IMR-90 (cell line): Measurements from ENCODE around the gene RAB31. TPM values are rescaled to one million over a fixed set of nuclear protein-coding genes. Genes with fewer than 3 reads are reported as not detected.

Source experiments
- ATAC-seq: fragments of 200-7000 bp; cut with Tn5 transposase; 2 replicates; pipeline ENCODE4 v1.9.1; 2020; ENCODE audit warnings: low read depth, mild to moderate bottlenecking, moderate library complexity
- BruUV-seq: library from RNA; stranded (reverse); fragments of 400-500 nt; replicated peaks from 2 replicates; lab custom pipeline; 2021; lab: Mats Ljungman, UMichigan
- CTCF ChIA-PET: fragments of 300-600 bp; formaldehyde crosslinking; extraction: SDS; loops from one replicate; lab custom pipeline; 2021; ENCODE audit warnings: antibody characterized with exemption; lab: Yijun Ruan, JAX
- POLR2A ChIA-PET: fragments of 300-600 bp; sonication (Branson Sonifier 250); formaldehyde crosslinking; loops from one replicate; lab custom pipeline; 2022; ENCODE audit warnings: antibody characterized with exemption; ENCODE audit not compliant: unreplicated experiment; lab: Charles Lee
- DNase-seq: peaks from one replicate; pipeline ENCODE4 v3.0.0; 2013
- H2AFZ ChIP-seq: replicated peaks from 2 replicates; pipeline ENCODE3; 2013; ENCODE audit warnings: low read length, mild to moderate bottlenecking; ENCODE audit not compliant: poor library complexity
- H2AK5ac ChIP-seq: 2 replicates; pipeline ENCODE4 v1.6.1; 2013; ENCODE audit warnings: low read depth, low read length, inconsistent platforms
- H2AK9ac ChIP-seq: replicated peaks from 2 replicates; pipeline ENCODE3; 2013; ENCODE audit warnings: mild to moderate bottlenecking, low read depth, low read length, moderate library complexity; ENCODE audit not compliant: poor library complexity
- H2BK120ac ChIP-seq: 2 replicates; pipeline ENCODE4 v1.6.1; 2013; ENCODE audit warnings: low read depth, low read length, inconsistent platforms
- H2BK15ac ChIP-seq: 3 replicates; pipeline ENCODE4 v1.6.1; 2013; ENCODE audit warnings: low read depth, low read length, inconsistent platforms
- H2BK20ac ChIP-seq: 2 replicates; pipeline ENCODE4 v1.6.1; 2013; ENCODE audit warnings: low read depth, mild to moderate bottlenecking, inconsistent platforms, low read length, moderate library complexity
- H2BK5ac ChIP-seq: 2 replicates; pipeline ENCODE4 v1.6.1; 2013; ENCODE audit warnings: mild to moderate bottlenecking, low read depth, low read length, inconsistent platforms; ENCODE audit not compliant: poor library complexity, severe bottlenecking
- H3K14ac ChIP-seq: replicated peaks from 2 replicates; pipeline ENCODE4 v1.6.1; 2013; ENCODE audit warnings: low read depth, low read length, inconsistent platforms
- H3K18ac ChIP-seq: 2 replicates; pipeline ENCODE4 v1.6.1; 2013; ENCODE audit warnings: low read depth, low read length, control low read depth
- H3K23ac ChIP-seq: 2 replicates; pipeline ENCODE4 v1.6.1; 2013; ENCODE audit warnings: low read depth, low read length, inconsistent platforms
- H3K27ac ChIP-seq: 2 replicates; pipeline ENCODE4 v1.5.1; 2013; ENCODE audit warnings: mild to moderate bottlenecking, control low read depth, low read length; ENCODE audit not compliant: insufficient read depth
- H3K27me3 ChIP-seq: 2 replicates; pipeline ENCODE4 v1.6.1; 2013; ENCODE audit warnings: low read length; ENCODE audit not compliant: control insufficient read depth, insufficient read depth
- H3K36me3 ChIP-seq: 2 replicates; pipeline ENCODE4 v1.6.1; 2013; ENCODE audit warnings: low read length, mixed read lengths; ENCODE audit not compliant: control insufficient read depth, insufficient read depth
- H3K4ac ChIP-seq: 2 replicates; pipeline ENCODE4 v1.6.1; 2013; ENCODE audit warnings: low read depth, low read length, inconsistent platforms
- H3K4me1 ChIP-seq: 2 replicates; pipeline ENCODE4 v1.6.1; 2013; ENCODE audit warnings: low read length, mixed read lengths; ENCODE audit not compliant: control insufficient read depth, insufficient read depth
- H3K4me2 ChIP-seq: 2 replicates; pipeline ENCODE4 v1.6.1; 2013; ENCODE audit warnings: low read depth, mild to moderate bottlenecking, control low read depth, low read length, moderate library complexity
- H3K4me3 ChIP-seq: 2 replicates; pipeline ENCODE4 v1.5.1; 2013; ENCODE audit warnings: low read depth, mild to moderate bottlenecking, control low read depth, low read length, moderate library complexity; ENCODE audit not compliant: insufficient read depth
- H3K56ac ChIP-seq: 2 replicates; pipeline ENCODE4 v1.6.1; 2013; ENCODE audit warnings: low read length, inconsistent platforms; ENCODE audit not compliant: insufficient read depth; ENCODE audit errors: extremely low read depth
- H3K79me1 ChIP-seq, 2 experiments: 2 replicates each; pipeline ENCODE4 v1.6.1; 2013; ENCODE audit warnings: low read length in 2 of 2, inconsistent platforms in 1 of 2, low read depth in 1 of 2
- H3K9ac ChIP-seq: 2 replicates; pipeline ENCODE4 v1.6.1; 2013; ENCODE audit warnings: low read depth, low read length, control low read depth
- H3K9me1 ChIP-seq: 2 replicates; pipeline ENCODE4 v1.6.1; 2013; ENCODE audit warnings: low read length, inconsistent platforms; ENCODE audit not compliant: insufficient read depth
- H3K9me3 ChIP-seq: 2 replicates; pipeline ENCODE4 v1.6.1; 2013; ENCODE audit warnings: low read length; ENCODE audit not compliant: control insufficient read depth, insufficient read depth
- H4K20me1 ChIP-seq: 2 replicates; pipeline ENCODE4 v1.6.1; 2013; ENCODE audit warnings: low read length, inconsistent platforms; ENCODE audit not compliant: insufficient read depth
- H4K5ac ChIP-seq: 2 replicates; pipeline ENCODE4 v1.6.1; 2013; ENCODE audit warnings: mild to moderate bottlenecking, low read depth, low read length, control low read depth
- H4K8ac ChIP-seq, 2 experiments: 2 replicates each; pipeline ENCODE4 v1.6.1; 2013; ENCODE audit warnings: low read depth in 2 of 2, low read length in 2 of 2, control low read depth in 1 of 2, inconsistent platforms in 1 of 2
- H4K91ac ChIP-seq: 2 replicates; pipeline ENCODE4 v1.6.1; 2013; ENCODE audit warnings: low read depth, low read length, inconsistent platforms; ENCODE audit not compliant: insufficient read depth
- CHD1 ChIP-seq: IDR thresholded peaks from 2 replicates; pipeline ENCODE4 v1.6.1; 2012; ENCODE audit warnings: low read depth, low read length, improper control_type of control experiment
- ELK1 ChIP-seq: fragments of 150-350 bp; IDR thresholded peaks from 2 replicates; pipeline ENCODE4 v1.6.1; 2016; ENCODE audit warnings: low read depth, mild to moderate bottlenecking, low read length, moderate library complexity, borderline replicate concordance
- MAFK ChIP-seq: IDR thresholded peaks from 2 replicates; pipeline ENCODE4 v1.6.1; 2012; ENCODE audit warnings: low read depth, low read length, improper control_type of control experiment
- POLR2A ChIP-seq: IDR thresholded peaks from 2 replicates; pipeline ENCODE4 v1.6.1; 2012; ENCODE audit warnings: mild to moderate bottlenecking, low read depth, low read length
- RAD21 ChIP-seq: IDR thresholded peaks from 2 replicates; pipeline ENCODE4 v1.6.1; 2012; ENCODE audit warnings: low read length, improper control_type of control experiment
- RCOR1 ChIP-seq: IDR thresholded peaks from 2 replicates; pipeline ENCODE4 v1.6.1; 2012; ENCODE audit warnings: mild to moderate bottlenecking, low read length, improper control_type of control experiment; ENCODE audit not compliant: insufficient replicate concordance
- WGBS, 2 experiments: methylation state at CpG; one replicate each; pipeline versions ENCODE4 v1.1.5 to v1.1.7; 2013; ENCODE audit warnings: missing lambda C conversion rate in 2 of 2; ENCODE audit not compliant: insufficient read length in 1 of 2; ENCODE audit errors: extremely low coverage in 2 of 2; 5-methylcytosine and 5-hydroxymethylcytosine counted together
- dilution Hi-C: fragments of 300-500 bp; cut with HindIII; formaldehyde crosslinking; loops from one replicate; pipeline ENCODE4 v1.14.3; 2018; ENCODE audit warnings: low sequenced_read_pairs; ENCODE audit not compliant: unreplicated experiment
- in situ Hi-C: fragments of 300-500 bp; cut with MboI; formaldehyde crosslinking; loops from 3 replicates; pipeline ENCODE4 v1.14.3; 2019; ENCODE audit warnings: low sequenced_read_pairs, inconsistent platforms, mixed read lengths
- intact Hi-C: fragments of 100-400 bp; cut with micrococcal nuclease; formaldehyde crosslinking; loops from 2 replicates; pipeline ENCODE4 v1.10.0; 2022
- polyA plus RNA-seq, 3 experiments: library from polyadenylated mRNA; depleted of rRNA; stranded (reverse); fragments of >200 nt; gene quantifications; 2 replicates each; pipeline ENCODE4 v1.2.3, GENCODE V29; 2012; ENCODE audit warnings: low replicate concordance in 1 of 3
- total RNA-seq: library from RNA; depleted of rRNA; stranded (reverse); fragments of >200 nt; gene quantifications from 2 replicates; pipeline ENCODE4 v1.2.3, GENCODE V29; 2012

The RAB31 gene
- total and polyA plus RNA-seq, 2 of the 4 experiments (the other 2 are of a cell fraction): 13.8 to 26.9 TPM

GRCh38 chr18:9701609-9702349 is 6.3 kb upstream of the RAB31 start (continued):
- no peak for TF ChIP-seq CHD1

GRCh38 chr18:9704233-9705118 is 3.6 kb upstream of the RAB31 start:
- Histone ChIP-seq H3K4ac (no peak overlapping the region), H3K27me3 (no peaks in the 10 kb centered on the region), H3K27ac (no peak overlapping the region), H4K91ac (no peak overlapping the region), H2BK120ac (no peak overlapping the region), H2BK5ac (no peak overlapping the region), H3K14ac (no peak overlapping the region; the same call in 1 of the 2 replicates), H3K9me1 (peaks cover 7% of the 10 kb centered on the region), H3K79me1 (peaks cover 0 to 15% of the 10 kb centered on the region in 2 experiments; a peak in 2 of 4 replicates), H4K8ac (no peak overlapping the region), H2BK20ac (no peak overlapping the region), H3K4me2 (no peak overlapping the region), H2AK9ac (no peak overlapping the region), H2BK15ac (peak overlapping the region; percentile 30; the same call in 2 of the 3 replicates), H2AFZ (no peak overlapping the region), H4K5ac (no peak overlapping the region; the same call in 1 of the 2 replicates), H3K4me3 (no peak overlapping the region), H3K9ac (no peak overlapping the region), H3K36me3 (no peaks in the 10 kb centered on the region), H2AK5ac (peak overlapping the region; percentile 25), H3K56ac (no peak overlapping the region), H3K23ac (0 out of 2 replicates have a peak overlapping the region, but pooled peaks have one; percentile 28), H3K9me3 (no peaks in the 10 kb centered on the region), H3K4me1 (peaks cover 21% of the 10 kb centered on the region), H3K18ac (no peak overlapping the region; the same call in 1 of the 2 replicates), H4K20me1 (0 out of 2 replicates have a peak, but pooled peaks cover 1% of the 10 kb centered on the region)
- no peak for TF ChIP-seq MAFK
- no peak for TF ChIP-seq POLR2A
- no peak for TF ChIP-seq RAD21
- no peak for TF ChIP-seq CHD1
- no peak for TF ChIP-seq ELK1
- no peak for TF ChIP-seq RCOR1
- ATAC-seq (no peak), DNase-seq (peak; percentile 21)
- no TSS peak for BruUV-seq
- dilution Hi-C loops: no loop called here
- 20% methylated on average over 1 of the region's 11 CpGs; no CpG with 5 or more reads in 1 of the 2 experiments for WGBS, 2 experiments
- ChIA-PET CTCF (no interaction called here), POLR2A (no interaction called here)
- intact Hi-C loops: loop anchor here (5.0 kb wide), 2 partner anchors 108 to 213 kb away; no protein-coding TSS in a partner anchor
- in situ Hi-C loops: loop anchor here (25.0 kb wide), 1 partner anchor 233 kb away; no protein-coding TSS in a partner anchor
